Measurements from ENCODE around the gene ZNF177.
"Not testable (repeated sequence)": the region's sequence is repeated elsewhere in the genome, so short reads cannot be mapped to it uniquely, and the experiment has no call there.

- not testable (repeated sequence) for TF ChIP-seq REST (IDR thresholded peaks at IDR 0.05)
- TF ChIP-seq, protein P1, sequence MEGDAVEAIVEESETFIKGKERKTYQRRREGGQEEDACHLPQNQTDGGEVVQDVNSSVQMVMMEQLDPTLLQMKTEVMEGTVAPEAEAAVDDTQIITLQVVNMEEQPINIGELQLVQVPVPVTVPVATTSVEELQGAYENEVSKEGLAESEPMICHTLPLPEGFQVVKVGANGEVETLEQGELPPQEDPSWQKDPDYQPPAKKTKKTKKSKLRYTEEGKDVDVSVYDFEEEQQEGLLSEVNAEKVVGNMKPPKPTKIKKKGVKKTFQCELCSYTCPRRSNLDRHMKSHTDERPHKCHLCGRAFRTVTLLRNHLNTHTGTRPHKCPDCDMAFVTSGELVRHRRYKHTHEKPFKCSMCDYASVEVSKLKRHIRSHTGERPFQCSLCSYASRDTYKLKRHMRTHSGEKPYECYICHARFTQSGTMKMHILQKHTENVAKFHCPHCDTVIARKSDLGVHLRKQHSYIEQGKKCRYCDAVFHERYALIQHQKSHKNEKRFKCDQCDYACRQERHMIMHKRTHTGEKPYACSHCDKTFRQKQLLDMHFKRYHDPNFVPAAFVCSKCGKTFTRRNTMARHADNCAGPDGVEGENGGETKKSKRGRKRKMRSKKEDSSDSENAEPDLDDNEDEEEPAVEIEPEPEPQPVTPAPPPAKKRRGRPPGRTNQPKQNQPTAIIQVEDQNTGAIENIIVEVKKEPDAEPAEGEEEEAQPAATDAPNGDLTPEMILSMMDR (IDR thresholded peaks at IDR 0.05; ENCODE audit: low read depth, low read length, missing input control): not testable (repeated sequence)
- TF ChIP-seq, protein P2, sequence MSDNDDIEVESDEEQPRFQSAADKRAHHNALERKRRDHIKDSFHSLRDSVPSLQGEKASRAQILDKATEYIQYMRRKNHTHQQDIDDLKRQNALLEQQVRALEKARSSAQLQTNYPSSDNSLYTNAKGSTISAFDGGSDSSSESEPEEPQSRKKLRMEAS (IDR thresholded peaks at IDR 0.05): not testable (repeated sequence)
Measured at GRCh38 chr19:9322201-9322600, 40.6 kb upstream of the ZNF177 start.

Measured in liver (tissue), 2 donors.